ENCODE results near the gene LILRB2. TPM values are rescaled to one million over a fixed set of nuclear protein-coding genes. Genes with fewer than 3 reads are reported as not detected.

The LILRB2 gene
- total and polyA plus RNA-seq, 2 donors (not counting 3 experiments of a cell fraction or from before 2014, with no cell fraction given), result not detected

GRCh38 chr19:54231077-54231931, 49.6 kb downstream of the LILRB2 start:
- H3K4me3 ChIP-seq (replicated peaks in 1 of 3; ENCODE audit: insufficient read depth in 1 of 3, low read depth in 1 of 3, low read length in 3 of 3), result no peak overlapping the region
- DNase-seq (ENCODE audit: low read depth, low spot score), result peak; percentile 74
- FAIRE-seq, result peak; percentile 99
- H3K9ac ChIP-seq (replicated peaks; ENCODE audit: extremely low read depth, insufficient read depth, low read length), result no peak overlapping the region
- BruUV-seq (replicated peaks), result no TSS peak
- H4K20me1 ChIP-seq (replicated peaks; ENCODE audit: control insufficient read depth, extremely low read depth, insufficient read depth, low read length), result no peaks in the 10 kb centered on the region
- H3K4me1 ChIP-seq (ENCODE audit: control insufficient read depth, extremely low read depth, insufficient read depth, low read length), result no peaks in the 10 kb centered on the region
- peaks cover 10 to 17% of the 10 kb centered on the region in 2 experiments for H3K27me3 ChIP-seq (ENCODE audit: control insufficient read depth in 2 of 2, insufficient read depth in 2 of 2, low read length in 2 of 2)
- peak overlapping the region; percentile 54 for H2AFZ ChIP-seq (ENCODE audit: low read depth, low read length)
- dilution Hi-C loops (cut with MboI; ENCODE audit: extremely low pct_ligation_motif_present, low sequenced_read_pairs), result no loop called here
- intact Hi-C loops (cut with micrococcal nuclease), result loop anchor here (1.0 kb wide), 3 partner anchors 63 to 438 kb away; no protein-coding TSS in a partner anchor
- H3K27ac ChIP-seq (ENCODE audit: insufficient read depth, low read depth, low read length), result no peak overlapping the region
- no peaks in the 10 kb centered on the region for H3K36me3 ChIP-seq (ENCODE audit: control insufficient read depth in 2 of 2, extremely low read depth in 1 of 2, insufficient read depth in 2 of 2, low read length in 2 of 2)
- H3K79me2 ChIP-seq (ENCODE audit: control insufficient read depth, insufficient read depth, low read length), result no peaks in the 10 kb centered on the region
- H3K9me1 ChIP-seq (replicated peaks; ENCODE audit: control insufficient read depth, extremely low read depth, insufficient read depth, low read length), result no peaks in the 10 kb centered on the region
- CTCF ChIA-PET, result interaction anchor here (1.1 to 1.5 kb wide), 3 partner anchors 17 to 64 kb away, joined by 4 to 10 read pairs (median 4); no protein-coding TSS in a partner anchor
- no peak overlapping the region for H3K4me2 ChIP-seq (ENCODE audit: insufficient read depth, low read length)
- POLR2A ChIA-PET, result no interaction called here
- no peaks in the 10 kb centered on the region for H3K9me3 ChIP-seq (replicated peaks; ENCODE audit: control insufficient read depth, insufficient read depth, low read length)
- no peak for TF ChIP-seq MAX (IDR thresholded peaks at IDR 0.05; ENCODE audit: insufficient read depth, insufficient read length)
- TF ChIP-seq CTCF (IDR thresholded peaks at IDR 0.05; ENCODE audit: extremely low read depth in 1 of 2, insufficient read depth in 1 of 2, low read depth in 1 of 2, low read length in 2 of 2), result peak; percentile 96 to 100

- no peaks in the 10 kb centered on the region for H4K20me1 ChIP-seq (replicated peaks; ENCODE audit: control insufficient read depth, extremely low read depth, insufficient read depth, low read length)
- DNase-seq (ENCODE audit: low read depth, low spot score), result no peak
- H3K27ac ChIP-seq (ENCODE audit: insufficient read depth, low read depth, low read length), result no peak overlapping the region
- intact Hi-C loops (cut with micrococcal nuclease), result no loop called here
- H3K4me1 ChIP-seq (ENCODE audit: control insufficient read depth, extremely low read depth, insufficient read depth, low read length), result no peaks in the 10 kb centered on the region
- H3K4me2 ChIP-seq (ENCODE audit: insufficient read depth, low read length), result no peak overlapping the region
- no peak for FAIRE-seq
- peaks cover 10 to 13% of the 10 kb centered on the region in 2 experiments for H3K27me3 ChIP-seq (ENCODE audit: control insufficient read depth in 2 of 2, insufficient read depth in 2 of 2, low read length in 2 of 2)
- no peak overlapping the region for H3K4me3 ChIP-seq (replicated peaks in 1 of 3; ENCODE audit: insufficient read depth in 1 of 3, low read depth in 1 of 3, low read length in 3 of 3)
- no peaks in the 10 kb centered on the region for H3K79me2 ChIP-seq (ENCODE audit: control insufficient read depth, insufficient read depth, low read length)
- dilution Hi-C loops (cut with MboI; ENCODE audit: extremely low pct_ligation_motif_present, low sequenced_read_pairs), result no loop called here
- no peak overlapping the region for H3K9ac ChIP-seq (replicated peaks; ENCODE audit: extremely low read depth, insufficient read depth, low read length)
- H3K9me3 ChIP-seq (replicated peaks; ENCODE audit: control insufficient read depth, insufficient read depth, low read length), result no peaks in the 10 kb centered on the region
- ChIA-PET POLR2A (no interaction called here), CTCF (interaction anchor here (2.3 kb wide), 1 partner anchor 62 kb away, joined by 5 read pairs; no protein-coding TSS in a partner anchor)
- no peak overlapping the region for H2AFZ ChIP-seq (ENCODE audit: low read depth, low read length)
- no TSS peak for BruUV-seq (replicated peaks)
- no peak for TF ChIP-seq MYC (IDR thresholded peaks at IDR 0.05; ENCODE audit: low read depth, low read length)
- no peak for TF ChIP-seq GATA2 (IDR thresholded peaks at IDR 0.05; ENCODE audit: insufficient read depth, insufficient read length, low read depth, low read length)
- TF ChIP-seq FOS (IDR thresholded peaks at IDR 0.05; ENCODE audit: borderline replicate concordance, insufficient read depth, low read length), result no peak
- no peak for TF ChIP-seq POLR2A (IDR thresholded peaks at IDR 0.05; ENCODE audit: low read depth, low read length)
- no peak for TF ChIP-seq JUN (IDR thresholded peaks at IDR 0.05; ENCODE audit: borderline replicate concordance, insufficient read depth, insufficient read length, low read depth)
- no peak for TF ChIP-seq EZH2 (IDR thresholded peaks at IDR 0.05; ENCODE audit: borderline replicate concordance, low read depth, low read length, severe bottlenecking)
- no peak for TF ChIP-seq POLR2AphosphoS5 (IDR thresholded peaks at IDR 0.05; ENCODE audit: insufficient read depth, low read depth, low read length)
- no peaks in the 10 kb centered on the region for H3K9me1 ChIP-seq (replicated peaks; ENCODE audit: control insufficient read depth, extremely low read depth, insufficient read depth, low read length)
- no peaks in the 10 kb centered on the region for H3K36me3 ChIP-seq (ENCODE audit: control insufficient read depth in 2 of 2, extremely low read depth in 1 of 2, insufficient read depth in 2 of 2, low read length in 2 of 2)
Observed at GRCh38 chr19:54230031-54230430, 50.9 kb downstream of the LILRB2 start.

All from endothelial cell of umbilical vein (primary cell).